NCI-H1417 treated with DMSO at 0.1 percent for 48 hours (cell line): Measurements from ENCODE around the gene FBXL5.

ENCODE experiments used
- DNase-seq: peaks from one replicate; lab custom pipeline; 2025; lab: John Stamatoyannopoulos, UW

The FBXL5 gene

GRCh38 chr4:15676899-15677298 lies 21.7 kb upstream of the FBXL5 start:
- no peak for DNase-seq

DNA sequence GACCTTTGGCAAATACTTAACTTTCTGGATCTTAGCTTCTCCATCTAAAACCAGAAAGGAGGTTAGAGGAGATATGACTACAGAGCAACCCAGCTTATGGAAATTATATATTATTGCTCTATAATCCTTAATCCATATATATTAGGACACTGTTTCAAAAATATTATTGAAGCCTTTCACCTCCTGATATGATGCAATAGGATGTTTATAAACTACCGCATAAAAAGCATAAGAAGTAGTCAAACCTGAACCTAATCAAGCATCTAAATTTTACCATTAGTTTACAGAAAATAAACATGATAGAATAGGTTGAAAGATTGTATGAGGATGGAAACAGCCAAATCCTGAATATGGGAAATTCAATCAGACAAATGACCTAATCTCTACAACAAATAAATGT lies 20.9 kb upstream of the FBXL5 start:
- no peak for DNase-seq

DNA sequence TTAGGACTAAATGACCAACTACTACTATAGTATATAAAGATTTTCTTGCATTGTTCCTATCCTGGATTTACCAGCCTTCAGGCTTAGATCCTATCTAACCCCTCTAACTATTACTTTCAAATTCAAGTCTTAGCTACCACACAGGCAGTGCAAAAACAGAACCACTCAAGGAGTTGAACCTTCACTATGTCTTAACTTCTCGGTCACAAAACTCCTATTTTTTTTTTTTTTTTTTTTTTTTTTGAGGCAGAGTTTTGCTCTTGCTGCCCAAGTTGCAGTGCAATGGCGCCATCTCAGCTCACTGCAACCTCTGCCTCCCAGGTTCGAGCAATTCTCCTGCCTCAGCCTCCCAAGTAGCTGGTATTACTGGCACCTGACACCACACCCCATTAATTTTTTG lies 20.2 kb upstream of the FBXL5 start:
- DNase-seq, result no peak

DNA sequence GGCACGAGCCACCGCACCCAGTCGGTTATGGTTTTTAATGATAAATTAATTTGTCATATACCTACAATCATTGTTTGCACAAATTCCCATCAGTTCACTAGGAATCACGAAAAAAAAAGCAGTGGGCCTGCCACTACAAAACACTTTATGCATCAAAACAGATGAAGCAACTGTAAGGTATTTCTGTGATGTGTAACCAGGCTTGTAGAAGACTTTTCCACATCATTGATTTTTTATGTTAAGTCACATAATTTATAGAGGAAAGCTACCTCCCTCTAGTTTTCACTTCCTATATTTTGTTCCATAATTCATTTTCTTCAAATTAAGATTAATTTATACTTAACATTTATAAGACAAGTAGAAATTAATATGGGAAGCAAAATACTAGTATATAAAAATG lies 19.8 kb upstream of the FBXL5 start:
- DNase-seq, result no peak

DNA sequence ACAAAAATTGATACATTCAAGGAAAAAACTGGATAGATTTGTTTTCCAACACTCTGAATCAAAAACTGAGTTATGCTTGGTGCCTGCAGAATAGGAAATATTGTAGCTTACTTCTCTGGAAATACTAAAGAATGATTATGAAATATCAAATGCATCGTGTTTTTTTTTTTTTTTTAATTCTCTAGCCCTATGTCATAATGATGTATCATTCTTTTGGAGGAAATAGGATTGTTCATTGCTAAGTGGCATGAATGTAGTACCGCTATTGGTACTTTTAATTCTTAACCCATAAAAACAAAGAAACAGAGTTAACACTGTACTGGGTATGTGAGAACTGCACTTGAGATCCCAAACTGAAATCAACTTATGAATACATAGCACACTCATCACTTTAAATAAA lies 18.9 kb upstream of the FBXL5 start:
- no peak for DNase-seq

GRCh38 chr4:15673337-15673736 lies 18.2 kb upstream of the FBXL5 start:
- no peak for DNase-seq

DNA sequence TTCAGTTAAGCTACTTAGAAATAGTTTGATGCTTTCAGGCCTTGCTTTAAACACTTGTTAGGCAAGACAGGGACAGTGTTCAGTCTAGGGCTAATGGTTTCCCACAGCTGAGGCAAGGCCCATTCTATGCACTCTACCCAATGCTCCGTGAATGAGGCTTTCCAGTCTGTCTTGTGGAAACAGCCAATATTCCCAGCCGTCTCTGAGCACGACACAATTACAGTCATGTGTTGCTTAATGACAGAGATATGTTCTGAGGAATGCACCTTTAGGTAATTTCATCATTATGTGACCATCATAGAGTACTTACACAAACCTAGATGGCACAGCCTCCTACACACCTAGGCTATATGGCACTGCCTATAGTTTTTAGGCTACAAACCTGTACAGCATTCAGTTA lies 16.9 kb upstream of the FBXL5 start:
- DNase-seq, result no peak

DNA sequence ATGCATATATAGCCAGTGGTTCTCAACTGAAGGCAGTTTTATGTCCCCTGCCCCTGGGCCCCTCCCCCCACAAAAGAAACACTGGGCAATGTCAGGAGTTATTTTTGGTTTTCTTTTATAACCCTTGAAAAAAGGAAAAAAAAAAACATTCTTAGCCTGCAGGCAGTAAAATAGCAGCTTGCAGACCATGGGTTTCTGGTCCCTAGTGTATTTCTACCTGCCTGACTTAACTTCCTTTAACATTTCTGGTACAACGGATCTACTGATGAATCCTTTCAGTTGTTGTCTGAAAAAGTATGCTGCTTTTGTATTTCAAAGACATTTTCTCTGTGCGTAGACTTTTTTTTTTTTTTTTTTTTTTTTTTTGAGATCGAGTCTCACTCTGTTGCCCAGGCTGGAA lies 15.4 kb upstream of the FBXL5 start:
- DNase-seq, result no peak

- DNase-seq, result no peak
Measured at GRCh38 chr4:15668566-15669435, 13.6 kb upstream of the FBXL5 start.

DNA sequence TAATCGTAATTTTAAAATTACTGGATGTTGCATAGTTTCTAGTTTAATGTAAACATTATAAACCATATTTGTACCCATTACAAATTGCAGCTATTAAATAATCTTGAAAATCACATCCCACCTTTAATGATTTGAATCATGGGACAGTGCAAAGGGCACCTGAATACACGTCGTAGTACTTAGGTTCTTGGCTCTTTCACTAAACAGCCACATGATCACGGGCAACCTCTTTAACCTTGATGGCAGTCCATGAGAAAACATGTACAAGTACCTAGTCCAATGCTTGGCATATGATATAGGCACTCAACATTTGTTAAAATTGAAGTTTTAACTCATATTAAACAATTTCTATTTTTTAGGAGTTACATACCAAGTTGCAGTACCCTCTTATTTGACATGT lies 11.8 kb upstream of the FBXL5 start:
- no peak for DNase-seq

DNA sequence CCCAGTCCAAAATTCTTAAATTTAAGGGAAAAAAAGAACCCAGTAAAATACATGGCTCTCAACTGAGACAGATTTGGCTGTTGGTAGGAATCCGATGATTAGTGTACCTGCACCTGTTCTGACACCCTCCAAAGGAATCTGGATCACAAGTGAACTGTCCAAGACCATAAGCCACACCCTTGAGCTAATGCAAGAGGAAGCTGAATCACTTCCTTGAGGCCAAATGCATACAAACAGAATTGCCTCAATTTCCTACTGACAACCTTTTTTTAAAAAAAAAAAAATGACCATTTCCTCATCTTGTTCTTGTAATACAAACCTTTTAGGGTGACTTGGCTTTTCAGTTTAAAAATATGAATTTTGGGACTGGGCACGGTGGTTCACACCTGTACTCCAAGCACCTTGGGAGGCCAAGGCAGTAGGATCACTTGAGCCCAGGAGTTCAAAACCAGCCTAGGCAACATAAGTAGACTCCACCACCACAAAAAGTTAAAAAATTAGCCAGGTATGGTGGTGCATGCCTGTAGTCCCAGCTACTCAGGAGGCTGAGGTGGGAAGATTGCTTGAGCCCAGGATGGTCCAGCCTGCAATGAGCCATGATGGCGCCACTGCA lies 10.7 kb upstream of the FBXL5 start:
- no peak for DNase-seq

- DNase-seq, result no peak
Measured at GRCh38 chr4:15659768-15660570, 4.8 kb upstream of the FBXL5 start.

GRCh38 chr4:15658781-15659180 lies 3.6 kb upstream of the FBXL5 start:
- no peak for DNase-seq

GRCh38 chr4:15658136-15658770 lies 3.1 kb upstream of the FBXL5 start:
- DNase-seq, result no peak

GRCh38 chr4:15657366-15657765 lies 2.2 kb upstream of the FBXL5 start:
- no peak for DNase-seq

DNA sequence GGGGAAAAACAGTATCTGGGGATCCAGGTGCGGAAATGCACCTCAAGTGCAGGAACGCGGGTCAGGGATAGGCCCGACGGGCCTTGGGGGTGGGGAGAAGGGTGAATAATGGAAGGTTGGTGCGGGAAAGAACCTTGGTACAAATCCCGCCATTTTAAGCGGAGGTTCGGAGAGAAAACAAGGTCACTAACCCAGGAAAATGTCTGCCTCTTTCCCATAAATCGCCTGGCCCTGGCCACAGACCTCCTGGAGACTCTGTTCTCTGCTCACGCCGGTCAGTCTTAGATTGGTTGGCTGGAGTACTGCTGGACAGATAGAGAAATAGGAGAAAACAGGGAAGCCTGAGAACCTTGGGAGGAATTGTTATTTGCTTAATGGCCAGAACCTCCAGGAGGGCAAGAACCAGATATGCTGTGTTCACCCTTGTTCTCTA lies 897 bp upstream of the FBXL5 start:
- DNase-seq, result no peak

DNA sequence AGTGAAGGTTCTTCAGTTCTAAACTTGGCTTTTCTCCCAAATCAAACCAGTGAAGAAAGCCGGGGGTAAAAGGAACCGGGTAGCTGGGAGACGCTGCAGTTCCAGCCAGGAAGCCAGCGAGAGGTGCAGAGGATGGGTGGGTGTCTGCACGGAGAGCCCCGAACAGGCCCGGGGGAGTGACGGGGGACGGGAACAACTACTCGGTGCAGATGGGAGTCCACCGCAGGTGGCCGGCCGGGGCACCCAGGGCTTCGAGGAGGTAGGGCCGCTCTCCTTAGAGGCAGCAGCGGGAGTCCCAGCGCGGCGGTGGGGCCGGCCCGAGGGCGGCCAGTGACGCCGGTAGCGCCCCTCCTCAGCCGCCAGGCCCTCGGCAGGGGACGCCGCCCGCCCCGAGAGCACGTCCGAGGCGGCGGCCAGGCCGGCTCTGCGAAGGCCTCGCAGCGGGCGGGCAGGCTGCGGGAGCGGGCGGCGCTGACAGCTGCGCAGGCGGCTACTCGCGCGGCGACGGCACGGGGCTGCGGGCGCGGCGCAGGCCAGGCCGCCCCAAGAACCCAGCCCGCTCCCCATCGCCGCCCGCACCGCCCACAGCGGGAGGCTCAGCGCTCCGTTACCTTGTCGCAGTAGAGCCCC lies 449 bp downstream of the FBXL5 start:
- no peak for DNase-seq

DNA sequence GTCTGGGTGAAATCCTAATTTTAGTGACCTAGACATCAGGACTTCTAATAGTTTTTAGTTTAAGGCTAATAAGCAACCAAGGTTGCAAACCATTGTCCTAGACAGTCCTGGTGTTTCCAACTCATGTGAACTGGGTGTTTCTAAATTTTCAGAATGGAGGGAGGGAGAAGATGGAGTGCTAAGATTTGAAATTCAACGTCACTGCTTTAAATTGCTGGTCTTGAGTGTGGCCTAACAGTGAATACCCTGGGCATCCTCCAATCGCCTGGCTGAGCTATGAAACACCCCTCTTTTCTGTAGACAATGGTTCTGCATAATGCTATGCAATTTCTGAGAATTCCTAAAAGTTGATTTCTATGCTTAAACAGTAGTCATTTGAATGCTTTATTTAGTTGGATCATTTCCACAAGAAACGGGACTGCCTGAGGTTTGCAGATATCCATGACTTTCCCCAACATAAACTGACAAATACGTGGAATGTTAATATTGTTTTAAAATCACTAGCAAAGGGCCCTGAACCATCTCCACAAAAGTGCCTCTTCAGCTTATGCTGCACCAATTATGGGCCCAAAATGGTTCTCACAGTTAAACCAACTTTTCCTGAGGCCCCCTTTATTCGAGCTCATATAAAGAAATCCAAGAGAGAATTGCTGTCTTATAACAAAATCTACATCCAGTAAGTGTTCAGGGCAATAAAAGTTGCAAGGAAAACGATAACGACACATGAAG lies 1.1 kb downstream of the FBXL5 start:
- DNase-seq, result no peak

- DNase-seq, result no peak
Measured at GRCh38 chr4:15653420-15653819, 1.7 kb downstream of the FBXL5 start.

DNA sequence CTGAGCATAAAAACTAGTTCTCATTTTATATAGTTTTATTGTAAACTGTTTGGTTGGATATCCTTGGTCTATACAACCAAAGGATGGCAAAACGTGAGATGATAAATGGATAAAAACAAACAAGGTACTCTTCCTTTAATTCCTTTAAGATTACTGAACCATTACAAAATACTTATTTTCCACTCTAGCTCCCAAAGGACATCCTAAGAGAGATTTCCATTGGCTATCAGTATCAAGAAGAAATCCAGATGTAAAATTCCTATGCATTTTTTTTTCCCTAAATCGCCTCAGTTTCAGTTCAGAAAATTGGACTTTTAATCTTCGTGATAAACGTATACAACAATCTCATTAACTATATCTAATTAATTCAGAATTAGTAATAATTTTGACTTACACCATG lies 2.3 kb downstream of the FBXL5 start:
- no peak for DNase-seq

DNA sequence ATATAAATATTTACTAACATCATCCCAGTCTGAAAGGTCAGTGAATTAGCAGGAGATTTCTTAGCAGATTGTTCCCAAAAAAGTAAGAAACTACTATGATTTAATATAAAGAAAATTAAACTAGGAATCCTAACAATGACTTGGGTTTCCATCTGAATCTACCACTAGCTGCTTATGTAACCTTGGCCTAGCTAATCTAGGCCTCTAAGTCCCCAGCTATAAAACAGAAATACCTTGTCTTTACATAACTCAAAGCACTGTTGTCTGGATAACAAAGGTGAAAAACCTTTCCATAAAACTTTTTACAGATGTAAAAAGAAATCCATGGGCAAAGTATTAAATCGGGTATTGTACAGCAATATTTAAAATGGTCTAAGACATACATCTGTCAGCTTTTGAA lies 3.0 kb downstream of the FBXL5 start:
- no peak for DNase-seq
